Panc1 (cell line): ENCODE measurements around the gene CEP55. TPM values are rescaled to one million over a fixed set of nuclear protein-coding genes. Genes with fewer than 3 reads are reported as not detected.

Source experiments
- ATAC-seq: fragments of 200-7000 bp; cut with Tn5 transposase; 2 replicates; pipeline ENCODE4 v1.9.1; 2020; ENCODE audit warnings: mild to moderate bottlenecking, moderate library complexity
- BruUV-seq: library from RNA; stranded (reverse); fragments of 400-500 nt; replicated peaks from 2 replicates; lab custom pipeline; 2021; lab: Mats Ljungman, UMichigan
- CTCF ChIA-PET: fragments of 300-600 bp; sonication (Branson Sonifier 250); formaldehyde crosslinking; loops from one replicate; lab custom pipeline; 2022; ENCODE audit warnings: antibody characterized with exemption; lab: Charles Lee
- POLR2A ChIA-PET: fragments of 300-600 bp; sonication (Branson Sonifier 250); formaldehyde crosslinking; loops from one replicate; lab custom pipeline; 2022; ENCODE audit warnings: antibody characterized with exemption; lab: Charles Lee
- DNase-seq: peaks from one replicate; pipeline ENCODE4 v3.0.0-alpha.2; 2010; ENCODE audit warnings: low read depth, low spot score
- H3K27ac ChIP-seq: 2 replicates; pipeline ENCODE4 v1.5.1; 2011; ENCODE audit warnings: mild to moderate bottlenecking, low read length, inconsistent platforms
- H3K27me3 ChIP-seq: fragments of 200-500 bp; sonication (Bioruptor generic); 2 replicates; pipeline ENCODE4 v1.6.0; 2014; ENCODE audit warnings: low read length, inconsistent platforms; ENCODE audit not compliant: control insufficient read depth, insufficient read depth
- H3K36me3 ChIP-seq: fragments of 200-500 bp; sonication (Bioruptor generic); 2 replicates; pipeline ENCODE4 v1.5.1; 2014; ENCODE audit warnings: inconsistent platforms, mild to moderate bottlenecking, low read length, moderate library complexity; ENCODE audit not compliant: control insufficient read depth, insufficient read depth
- H3K4me1 ChIP-seq: 2 replicates; pipeline ENCODE4 v1.5.1; 2011; ENCODE audit warnings: inconsistent platforms, mild to moderate bottlenecking, low read length, moderate library complexity; ENCODE audit not compliant: control insufficient read depth, insufficient read depth
- H3K4me3 ChIP-seq, 2 experiments: 2 replicates each; pipeline ENCODE4 v1.5.1; 2011 to 2012; ENCODE audit warnings: low read depth in 2 of 2, low read length in 2 of 2, mild to moderate bottlenecking in 2 of 2, inconsistent platforms in 1 of 2, moderate library complexity in 1 of 2
- H3K9me3 ChIP-seq: fragments of 200-500 bp; sonication (Bioruptor generic); 2 replicates; pipeline ENCODE4 v1.5.1; 2014; ENCODE audit warnings: low read depth, mild to moderate bottlenecking, inconsistent platforms, low read length, moderate library complexity; ENCODE audit not compliant: control insufficient read depth, insufficient read depth
- POLR2AphosphoS5 ChIP-seq: IDR thresholded peaks from 2 replicates; pipeline ENCODE4 v1.6.1; 2012; ENCODE audit warnings: mild to moderate bottlenecking, low read depth, low read length, moderate library complexity
- SIN3A ChIP-seq: IDR thresholded peaks from 2 replicates; pipeline ENCODE4 v1.6.1; 2012; ENCODE audit warnings: low read depth, mild to moderate bottlenecking, low read length, moderate library complexity, borderline replicate concordance; ENCODE audit not compliant: insufficient read depth
- TCF7L2 ChIP-seq: IDR thresholded peaks from 2 replicates; pipeline ENCODE4 v1.6.1; 2011; ENCODE audit warnings: mild to moderate bottlenecking, low read depth, low read length, inconsistent platforms
- in situ Hi-C: cut with HindIII; loops from 2 replicates; pipeline ENCODE4 v1.10.0; 2016; ENCODE audit warnings: low sequenced_read_pairs, low pct_unique_long_range_greater_than_20kb
- intact Hi-C: fragments of 100-400 bp; cut with micrococcal nuclease; formaldehyde crosslinking; loops from one replicate; pipeline ENCODE4 v1.10.0; 2022; ENCODE audit not compliant: unreplicated experiment
- total RNA-seq: library from RNA; stranded (reverse); gene quantifications from one replicate; pipeline ENCODE4 v1.2.1, GENCODE V29; 2021; ENCODE audit not compliant: unreplicated experiment
- TF ChIP-seq, protein P1 (sequence below): fragments of 450-650 bp; IDR thresholded peaks from 2 replicates; pipeline ENCODE4 v1.5.1; 2017; ENCODE audit warnings: mild to moderate bottlenecking
- TF ChIP-seq, protein P2 (sequence below), 2 experiments: IDR thresholded peaks; 2 replicates each; pipeline ENCODE4 v1.6.1; 2011 to 2012; ENCODE audit warnings: low read depth in 2 of 2, control low read depth in 1 of 2, low read length in 1 of 2, mild to moderate bottlenecking in 1 of 2, moderate library complexity in 1 of 2; ENCODE audit not compliant: insufficient read depth in 1 of 2

Gene CEP55
- total RNA-seq, 1 experiment from 2014 or later: 96.4 TPM

DNA sequence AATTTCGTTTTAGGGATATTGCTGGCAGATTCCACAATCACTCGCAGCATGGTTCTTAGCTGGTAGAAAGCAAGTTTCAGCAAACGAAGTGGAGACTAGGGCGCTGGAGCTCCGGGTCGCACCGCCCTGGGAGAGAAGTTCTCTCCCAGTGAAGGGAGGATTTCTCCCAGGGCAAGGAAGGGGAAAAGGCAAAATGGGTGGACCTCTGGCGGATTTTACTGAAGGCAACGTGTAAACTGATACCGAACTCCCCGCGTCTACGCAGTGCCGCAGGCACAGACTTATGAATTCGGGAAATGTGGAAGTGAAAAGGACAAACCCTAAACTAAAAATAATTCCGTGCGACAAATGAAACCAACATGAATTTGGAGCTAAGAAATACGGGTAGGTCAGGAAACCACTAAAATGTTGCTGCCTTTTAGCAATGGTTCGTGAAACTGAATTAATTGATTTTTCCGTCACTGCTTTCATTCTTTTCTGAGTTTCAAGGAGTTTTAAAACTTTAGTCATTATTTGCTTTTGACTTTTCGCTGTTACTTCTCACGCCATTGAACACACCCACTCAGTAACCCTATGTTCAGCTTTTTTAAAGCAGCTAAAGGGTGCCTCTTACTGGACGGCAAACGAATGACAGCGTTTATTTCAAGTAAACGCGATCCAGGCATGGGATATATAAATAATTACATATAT is 14.1 kb upstream of the CEP55 start, which contains the start of gene MYOF:
Gene MYOF, minus strand, starts transcription at position 190 of the 690 bp plus-strand sequence. Its CDS starts 140 bp downstream, at position 50.
- Histone ChIP-seq H3K4me3 (peak within 1 kb of the TSS; percentile 74 to 80), H3K36me3 (no peaks in the 10 kb centered on the region; the same call in 1 of the 2 replicates), H3K9me3 (no peaks in the 10 kb centered on the region), H3K27me3 (no peaks in the 10 kb centered on the region), H3K4me1 (peaks cover 21% of the 10 kb centered on the region), H3K27ac (peak within 1 kb of the TSS; percentile 100)
- in situ Hi-C loops (no loop called here), intact Hi-C loops (loop anchor here (1.0 kb wide), 1 partner anchor 106 kb away; no protein-coding TSS in a partner anchor)
- peak; percentile 85 for ATAC-seq
- TF ChIP-seq POLR2AphosphoS5: peak; percentile 75
- peak; percentile 69; the same call in 1 of the 2 replicates for TF ChIP-seq SIN3A
- TF ChIP-seq, protein P1, sequence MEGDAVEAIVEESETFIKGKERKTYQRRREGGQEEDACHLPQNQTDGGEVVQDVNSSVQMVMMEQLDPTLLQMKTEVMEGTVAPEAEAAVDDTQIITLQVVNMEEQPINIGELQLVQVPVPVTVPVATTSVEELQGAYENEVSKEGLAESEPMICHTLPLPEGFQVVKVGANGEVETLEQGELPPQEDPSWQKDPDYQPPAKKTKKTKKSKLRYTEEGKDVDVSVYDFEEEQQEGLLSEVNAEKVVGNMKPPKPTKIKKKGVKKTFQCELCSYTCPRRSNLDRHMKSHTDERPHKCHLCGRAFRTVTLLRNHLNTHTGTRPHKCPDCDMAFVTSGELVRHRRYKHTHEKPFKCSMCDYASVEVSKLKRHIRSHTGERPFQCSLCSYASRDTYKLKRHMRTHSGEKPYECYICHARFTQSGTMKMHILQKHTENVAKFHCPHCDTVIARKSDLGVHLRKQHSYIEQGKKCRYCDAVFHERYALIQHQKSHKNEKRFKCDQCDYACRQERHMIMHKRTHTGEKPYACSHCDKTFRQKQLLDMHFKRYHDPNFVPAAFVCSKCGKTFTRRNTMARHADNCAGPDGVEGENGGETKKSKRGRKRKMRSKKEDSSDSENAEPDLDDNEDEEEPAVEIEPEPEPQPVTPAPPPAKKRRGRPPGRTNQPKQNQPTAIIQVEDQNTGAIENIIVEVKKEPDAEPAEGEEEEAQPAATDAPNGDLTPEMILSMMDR: peak; percentile 70
- 0 out of 2 replicates have a peak, but pooled peaks have one; percentile 48 for TF ChIP-seq TCF7L2
- TF ChIP-seq, protein P2, sequence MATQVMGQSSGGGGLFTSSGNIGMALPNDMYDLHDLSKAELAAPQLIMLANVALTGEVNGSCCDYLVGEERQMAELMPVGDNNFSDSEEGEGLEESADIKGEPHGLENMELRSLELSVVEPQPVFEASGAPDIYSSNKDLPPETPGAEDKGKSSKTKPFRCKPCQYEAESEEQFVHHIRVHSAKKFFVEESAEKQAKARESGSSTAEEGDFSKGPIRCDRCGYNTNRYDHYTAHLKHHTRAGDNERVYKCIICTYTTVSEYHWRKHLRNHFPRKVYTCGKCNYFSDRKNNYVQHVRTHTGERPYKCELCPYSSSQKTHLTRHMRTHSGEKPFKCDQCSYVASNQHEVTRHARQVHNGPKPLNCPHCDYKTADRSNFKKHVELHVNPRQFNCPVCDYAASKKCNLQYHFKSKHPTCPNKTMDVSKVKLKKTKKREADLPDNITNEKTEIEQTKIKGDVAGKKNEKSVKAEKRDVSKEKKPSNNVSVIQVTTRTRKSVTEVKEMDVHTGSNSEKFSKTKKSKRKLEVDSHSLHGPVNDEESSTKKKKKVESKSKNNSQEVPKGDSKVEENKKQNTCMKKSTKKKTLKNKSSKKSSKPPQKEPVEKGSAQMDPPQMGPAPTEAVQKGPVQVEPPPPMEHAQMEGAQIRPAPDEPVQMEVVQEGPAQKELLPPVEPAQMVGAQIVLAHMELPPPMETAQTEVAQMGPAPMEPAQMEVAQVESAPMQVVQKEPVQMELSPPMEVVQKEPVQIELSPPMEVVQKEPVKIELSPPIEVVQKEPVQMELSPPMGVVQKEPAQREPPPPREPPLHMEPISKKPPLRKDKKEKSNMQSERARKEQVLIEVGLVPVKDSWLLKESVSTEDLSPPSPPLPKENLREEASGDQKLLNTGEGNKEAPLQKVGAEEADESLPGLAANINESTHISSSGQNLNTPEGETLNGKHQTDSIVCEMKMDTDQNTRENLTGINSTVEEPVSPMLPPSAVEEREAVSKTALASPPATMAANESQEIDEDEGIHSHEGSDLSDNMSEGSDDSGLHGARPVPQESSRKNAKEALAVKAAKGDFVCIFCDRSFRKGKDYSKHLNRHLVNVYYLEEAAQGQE (IDR thresholded peaks at IDR 0.05; ENCODE audit: insufficient read depth in 1 of 2, low read depth in 2 of 2, low read length in 1 of 2): 0 out of 4 replicates have a peak, but pooled peaks of 1 of the 2 experiments have one; percentile 19
- ChIA-PET POLR2A (interaction anchor here (0.6 to 1.4 kb wide), 10 partner anchors 9 to 105 kb away, joined by 3 to 13 read pairs (median 4); partner anchors contain the start of gene CEP55), CTCF (interaction anchor here (0.6 to 2.8 kb wide), 15 partner anchors 9 to 402 kb away, joined by 3 to 37 read pairs (median 4); no protein-coding TSS in a partner anchor)
- BruUV-seq: TSS peak; percentile 61
- peak; percentile 92 for DNase-seq

DNA sequence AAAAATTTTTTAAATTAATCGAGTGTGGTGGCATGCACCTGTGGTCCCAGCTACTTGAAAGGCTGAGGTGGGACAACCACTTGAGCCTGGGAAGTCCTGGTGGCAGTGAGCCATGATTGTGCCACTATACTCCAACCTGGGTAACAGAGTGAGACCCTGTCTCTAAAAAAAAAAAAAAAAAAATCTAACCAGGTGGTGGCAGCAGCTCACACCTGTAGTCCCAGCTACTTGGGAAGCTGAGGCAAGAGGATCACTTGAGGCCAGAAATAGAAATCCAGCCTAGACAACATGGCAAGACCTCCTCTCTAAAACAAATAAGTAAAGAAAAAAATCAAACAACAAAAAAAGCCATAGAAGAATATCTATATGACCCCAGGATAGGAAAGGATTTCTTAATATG is 10.7 kb upstream of the CEP55 start:
- DNase-seq: no peak
- no TSS peak for BruUV-seq
- H3K9me3 ChIP-seq: no peaks in the 10 kb centered on the region
- no peak overlapping the region for H3K27ac ChIP-seq
- in situ Hi-C loops: no loop called here
- intact Hi-C loops: no loop called here
- POLR2A ChIA-PET: interaction anchor here (0.6 kb wide), 1 partner anchor 99 kb away, joined by 3 read pairs; no protein-coding TSS in a partner anchor
- H3K4me1 ChIP-seq: peaks cover 6% of the 10 kb centered on the region
- no peak for TF ChIP-seq POLR2AphosphoS5
- TF ChIP-seq, protein P1: peak; percentile 71
- TF ChIP-seq TCF7L2: no peak
- no peaks in the 10 kb centered on the region for H3K27me3 ChIP-seq
- H3K36me3 ChIP-seq: no peaks in the 10 kb centered on the region
- no peak overlapping the region for H3K4me3 ChIP-seq
- CTCF ChIA-PET: no interaction called here
- ATAC-seq: no peak
